H1 (cell line): ENCODE measurements around the gene TLR9. TPM values are rescaled to one million over a fixed set of nuclear protein-coding genes. Genes with fewer than 3 reads are reported as not detected.
A peak's percentile ranks its signal among the peaks of the same experiment; 100 is the strongest.

Experiments
- CTCF ChIA-PET: fragments of 300-600 bp; sonication (Branson Sonifier 250); formaldehyde crosslinking; loops from one replicate; lab custom pipeline; 2021; ENCODE audit not compliant: partially characterized antibody; lab: Charles Lee
- POLR2A ChIA-PET: fragments of 300-600 bp; sonication (Branson Sonifier 250); formaldehyde crosslinking; loops from one replicate; lab custom pipeline; 2021; ENCODE audit warnings: inconsistent platforms; ENCODE audit not compliant: partially characterized antibody; lab: Charles Lee
- DNase-seq, 2 experiments: peaks; one replicate each; pipeline versions ENCODE4 v3.0.0 to v3.0.0-alpha.2; 2010 to 2022; ENCODE audit warnings: low spot score in 2 of 2, low read depth in 1 of 2, mixed read lengths in 1 of 2
- FAIRE-seq: peaks from 2 replicates; lab custom pipeline; 2011; peaks lifted over from hg19 to GRCh38; lab: Jason Lieb, UNC
- H2AFZ ChIP-seq: 2 replicates; pipeline ENCODE4 v1.8.1; 2012; ENCODE audit warnings: low read length, inconsistent platforms
- H2AK5ac ChIP-seq: 2 replicates; pipeline ENCODE4 v1.6.1; 2013; ENCODE audit warnings: low read depth, low read length
- H2BK120ac ChIP-seq: replicated peaks from 2 replicates; pipeline ENCODE3; 2013; ENCODE audit warnings: low read depth, low read length, inconsistent platforms
- H2BK12ac ChIP-seq: 2 replicates; pipeline ENCODE4 v1.6.1; 2013; ENCODE audit warnings: low read depth, low read length
- H2BK15ac ChIP-seq: 2 replicates; pipeline ENCODE4 v1.6.1; 2013; ENCODE audit warnings: low read length
- H2BK20ac ChIP-seq: 2 replicates; pipeline ENCODE4 v1.6.1; 2013; ENCODE audit warnings: low read length
- H2BK5ac ChIP-seq: 2 replicates; pipeline ENCODE4 v1.6.1; 2013; ENCODE audit warnings: low read depth, low read length
- H3K14ac ChIP-seq: 2 replicates; pipeline ENCODE4 v1.6.1; 2013; ENCODE audit warnings: inconsistent platforms; ENCODE audit not compliant: insufficient read length
- H3K18ac ChIP-seq: 2 replicates; pipeline ENCODE4 v1.6.1; 2013; ENCODE audit warnings: low read length; ENCODE audit errors: extremely low read depth
- H3K23ac ChIP-seq: 2 replicates; pipeline ENCODE4 v1.6.1; 2013; ENCODE audit warnings: inconsistent platforms; ENCODE audit not compliant: insufficient read length
- H3K23me2 ChIP-seq: 2 replicates; pipeline ENCODE4 v1.6.1; 2013; ENCODE audit warnings: low read depth, low read length
- H3K27ac ChIP-seq: 2 replicates; pipeline ENCODE4 v1.6.1; 2011; ENCODE audit warnings: low read depth, low read length, inconsistent platforms
- H3K27me3 ChIP-seq, 4 experiments: replicated peaks in 1 of 4; 1 replicate in 1 of 4; 2 replicates in 3 of 4; pipeline versions ENCODE4 v1.6.1 to v1.8.1; 2011 to 2013; ENCODE audit warnings: low read length in 3 of 4, mild to moderate bottlenecking in 3 of 4, inconsistent platforms in 2 of 4, mixed read lengths in 2 of 4, moderate library complexity in 1 of 4; ENCODE audit not compliant: control insufficient read depth in 3 of 4, insufficient read depth in 3 of 4; ENCODE audit errors: extremely low read depth in 1 of 4
- H3K36me3 ChIP-seq, 4 experiments: 2 replicates each; pipeline versions ENCODE4 v1.6.1 to v1.8.1; 2011 to 2013; ENCODE audit warnings: mild to moderate bottlenecking in 4 of 4, low read length in 3 of 4, moderate library complexity in 2 of 4, control low read depth in 1 of 4, inconsistent platforms in 1 of 4; ENCODE audit not compliant: insufficient read depth in 4 of 4, control insufficient read depth in 2 of 4
- H3K4ac ChIP-seq: replicated peaks from 2 replicates; pipeline ENCODE3; 2013; ENCODE audit warnings: low read length, low read depth, mixed read lengths, inconsistent platforms; ENCODE audit not compliant: insufficient read length
- H3K4me1 ChIP-seq, 4 experiments: replicated peaks in 1 of 4; 1 replicate in 1 of 4; 2 replicates in 3 of 4; pipeline versions ENCODE4 v1.6.1 to v1.8.1; 2011 to 2013; ENCODE audit warnings: low read length in 3 of 4, inconsistent platforms in 2 of 4, mixed read lengths in 1 of 4; ENCODE audit not compliant: insufficient read depth in 4 of 4, control insufficient read depth in 3 of 4
- H3K4me2 ChIP-seq, 2 experiments: 2 replicates each; pipeline versions ENCODE4 v1.6.1 to v1.8.1; 2011 to 2013; ENCODE audit warnings: low read depth in 2 of 2, low read length in 2 of 2, control low read depth in 1 of 2, inconsistent platforms in 1 of 2, mild to moderate bottlenecking in 1 of 2; ENCODE audit not compliant: insufficient read depth in 1 of 2
- H3K4me3 ChIP-seq, 4 experiments: fragments of 200-600, 300-600 bp in 1 of 4; sonication (generic), shearing (Covaris generic), sonication (Bioruptor Twin) in 1 of 4; 2 replicates each; pipeline versions ENCODE4 v1.5.1 to v1.8.1; 2011 to 2016; ENCODE audit warnings: low read length in 4 of 4, low read depth in 3 of 4, control low read depth in 2 of 4, inconsistent platforms in 2 of 4, mild to moderate bottlenecking in 2 of 4, mixed read lengths in 1 of 4, moderate library complexity in 1 of 4; ENCODE audit not compliant: insufficient read depth in 2 of 4; ENCODE audit errors: extremely low read depth in 1 of 4
- H3K56ac ChIP-seq: replicated peaks from 2 replicates; pipeline ENCODE3; 2013; ENCODE audit warnings: low read depth, mild to moderate bottlenecking, mixed read lengths, low read length, inconsistent platforms; ENCODE audit not compliant: insufficient read length
- H3K79me1 ChIP-seq: 2 replicates; pipeline ENCODE4 v1.6.1; 2013; ENCODE audit warnings: low read depth, low read length, control low read depth
- H3K79me2 ChIP-seq, 2 experiments: 2 replicates each; pipeline versions ENCODE4 v1.6.1 to v1.8.1; 2012 to 2013; ENCODE audit warnings: low read length in 2 of 2, mild to moderate bottlenecking in 2 of 2, inconsistent platforms in 1 of 2; ENCODE audit not compliant: insufficient read depth in 2 of 2, control insufficient read depth in 1 of 2
- H3K9ac ChIP-seq, 4 experiments: replicated peaks in 1 of 4; 1 replicate in 1 of 4; 2 replicates in 3 of 4; pipeline versions ENCODE4 v1.6.1 to v1.8.1; 2011 to 2013; ENCODE audit warnings: low read depth in 3 of 4, low read length in 3 of 4, control low read depth in 2 of 4, mild to moderate bottlenecking in 2 of 4, moderate library complexity in 2 of 4, inconsistent platforms in 1 of 4; ENCODE audit errors: extremely low read depth in 1 of 4
- H3K9me3 ChIP-seq, 2 experiments: 2 replicates each; pipeline versions ENCODE4 v1.6.1 to v1.8.1; 2012 to 2013; ENCODE audit warnings: mild to moderate bottlenecking in 2 of 2, moderate library complexity in 2 of 2, control low read depth in 1 of 2, inconsistent platforms in 1 of 2, low read depth in 1 of 2, low read length in 1 of 2, mixed read lengths in 1 of 2; ENCODE audit not compliant: insufficient read depth in 2 of 2
- H4K20me1 ChIP-seq, 2 experiments: replicated peaks in 1 of 2; 2 replicates each; pipeline versions ENCODE3 to v1.8.1; 2011 to 2013; ENCODE audit warnings: inconsistent platforms in 2 of 2, low read length in 2 of 2, mild to moderate bottlenecking in 1 of 2; ENCODE audit not compliant: insufficient read depth in 2 of 2, control insufficient read depth in 1 of 2
- H4K5ac ChIP-seq: 2 replicates; pipeline ENCODE4 v1.6.1; 2013; ENCODE audit warnings: low read length, low read depth, mixed read lengths, inconsistent platforms; ENCODE audit not compliant: insufficient read length
- H4K8ac ChIP-seq: 2 replicates; pipeline ENCODE4 v1.8.0; 2013; ENCODE audit warnings: mild to moderate bottlenecking, moderate library complexity, low read length, inconsistent platforms; ENCODE audit not compliant: insufficient read depth; ENCODE audit errors: extremely low read depth
- H4K91ac ChIP-seq: replicated peaks from 2 replicates; pipeline ENCODE3; 2013; ENCODE audit warnings: low read length, mixed read lengths, inconsistent platforms; ENCODE audit not compliant: insufficient read length
- GTF2F1 ChIP-seq: IDR thresholded peaks from 2 replicates; pipeline ENCODE4 v1.6.1; 2012; ENCODE audit warnings: low read depth, low read length, improper control_type of control experiment, borderline replicate concordance
- RXRA ChIP-seq: IDR thresholded peaks from 2 replicates; pipeline ENCODE4 v1.6.1; 2011; ENCODE audit warnings: low read depth, mild to moderate bottlenecking, low read length, moderate library complexity; ENCODE audit not compliant: insufficient read depth
- WGBS, 2 experiments: shearing (Covaris generic) in 1 of 2; methylation state at CpG; one replicate each; pipeline versions ENCODE4 v1.1.6 to v1.1.7; 2013 to 2015; ENCODE audit warnings: low lambda C conversion rate in 2 of 2, mixed read lengths in 2 of 2, inconsistent platforms in 1 of 2, low coverage in 1 of 2, missing lambda C conversion rate in 1 of 2; ENCODE audit not compliant: insufficient replicate concordance in 2 of 2, insufficient coverage in 1 of 2, insufficient read length in 1 of 2; ENCODE audit errors: extremely low coverage in 1 of 2, missing lambda C conversion rate in 1 of 2; 5-methylcytosine and 5-hydroxymethylcytosine counted together
- polyA plus RNA-seq, 7 experiments: library from polyadenylated mRNA; depleted of rRNA in 3 of 7; stranded (reverse) in 5 of 7; unstranded in 2 of 7; fragments of >200 nt in 5 of 7; fragments of 200-250 nt in 2 of 7; gene quantifications; 1 replicate in 5 of 7; 2 replicates in 1 of 7; 4 replicates in 1 of 7; pipeline versions ENCODE4 v1.2.1 to v1.2.3, GENCODE V29; 2011 to 2013; ENCODE audit warnings: missing spikeins in 2 of 7, mixed read lengths in 2 of 7
- total RNA-seq: library from RNA; stranded (reverse); fragmentation: NEBNext Ultra II Directional; extraction: Animal tissue kit (Norgen Biotek cat#: 25700); gene quantifications from 2 replicates; pipeline ENCODE4 v1.2.1, GENCODE V29; 2021

The TLR9 gene
- total and polyA plus RNA-seq, 2 of the 8 experiments (the other 6 are each of a cell fraction or from before 2014, with no cell fraction given): 0.05 TPM; not detected in 1

- no peaks in the 10 kb centered on the region for H3K36me3 ChIP-seq
- H3K9ac ChIP-seq: no peak overlapping the region
- H4K8ac ChIP-seq: no peak overlapping the region; the same call in 1 of the 2 replicates
- no peaks in the 10 kb centered on the region for H4K20me1 ChIP-seq
- H2BK120ac ChIP-seq: no peak overlapping the region
- H3K27ac ChIP-seq: no peak overlapping the region
- no peak overlapping the region for H3K14ac ChIP-seq
- no peaks in the 10 kb centered on the region for H3K79me2 ChIP-seq
- DNase-seq: no peak
- H3K56ac ChIP-seq: no peak overlapping the region
- H2BK15ac ChIP-seq: peak overlapping the region; percentile 53; the same call in 1 of the 2 replicates
- no peak overlapping the region for H2AFZ ChIP-seq
- no peak overlapping the region for H2BK12ac ChIP-seq
- H3K18ac ChIP-seq: no peak overlapping the region
- H3K4me3 ChIP-seq: no peak overlapping the region
- H2AK5ac ChIP-seq: no peak overlapping the region
- H4K91ac ChIP-seq: no peak overlapping the region
- no peak overlapping the region for H3K23ac ChIP-seq
- WGBS, 2 experiments: 93% methylated on average over 5 of the region's 5 CpGs; no CpG with 5 or more reads in 1 of the 2 experiments
- no peaks in the 10 kb centered on the region for H3K27me3 ChIP-seq
- ChIA-PET POLR2A (no interaction called here), CTCF (interaction anchor here (0.8 to 2.9 kb wide), 5 partner anchors 8 to 167 kb away, joined by 3 to 10 read pairs (median 3); no protein-coding TSS in a partner anchor)
- no peaks in the 10 kb centered on the region; the same call in 1 of the 2 replicates for H3K23me2 ChIP-seq
- H4K5ac ChIP-seq: no peak overlapping the region
- H2BK20ac ChIP-seq: no peak overlapping the region
- H3K4me2 ChIP-seq: no peak overlapping the region
- FAIRE-seq: no peak
- no peak overlapping the region for H3K4ac ChIP-seq
- no peak overlapping the region for H2BK5ac ChIP-seq
- H3K9me3 ChIP-seq: no peaks in the 10 kb centered on the region
- H3K79me1 ChIP-seq: no peaks in the 10 kb centered on the region
- H3K4me1 ChIP-seq: peaks cover 0 to 5% (median 1%) of the 10 kb centered on the region in 4 experiments; a peak in 2 of 7 replicates
- TF ChIP-seq GTF2F1: no peak
- TF ChIP-seq RXRA: no peak
Measured at GRCh38 chr3:52177701-52178042, 47.8 kb downstream of the TLR9 start.
